D341Med (cell line): Measurements from ENCODE around the gene ACE2.
A peak's percentile ranks its signal among the peaks of the same experiment; 100 is the strongest.

ENCODE experiments used
- DNase-seq: peaks from one replicate; pipeline ENCODE4 v3.0.0; 2012; ENCODE audit warnings: low spot score

The ACE2 gene

DNA sequence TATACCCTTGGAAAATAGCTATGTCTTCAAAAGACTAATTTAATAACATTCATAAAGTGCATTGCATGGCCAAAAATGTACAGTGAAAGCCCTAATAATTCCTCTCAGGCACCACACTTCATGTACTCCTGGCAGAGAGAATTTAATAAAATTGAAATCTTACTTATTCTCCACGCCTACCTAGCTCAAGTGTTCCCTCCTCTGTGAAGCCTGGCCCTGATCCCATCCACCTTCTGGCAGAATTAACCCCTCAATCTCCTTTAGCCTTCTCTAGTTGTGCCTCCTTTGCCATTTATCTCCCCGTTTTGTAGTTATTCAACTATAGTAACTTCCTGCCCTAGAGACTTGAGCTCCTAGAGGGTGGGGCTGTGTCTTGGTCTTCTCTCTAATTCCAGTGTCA, 26.7 kb downstream of the ACE2 start:
- DNase-seq, result no peak

DNA sequence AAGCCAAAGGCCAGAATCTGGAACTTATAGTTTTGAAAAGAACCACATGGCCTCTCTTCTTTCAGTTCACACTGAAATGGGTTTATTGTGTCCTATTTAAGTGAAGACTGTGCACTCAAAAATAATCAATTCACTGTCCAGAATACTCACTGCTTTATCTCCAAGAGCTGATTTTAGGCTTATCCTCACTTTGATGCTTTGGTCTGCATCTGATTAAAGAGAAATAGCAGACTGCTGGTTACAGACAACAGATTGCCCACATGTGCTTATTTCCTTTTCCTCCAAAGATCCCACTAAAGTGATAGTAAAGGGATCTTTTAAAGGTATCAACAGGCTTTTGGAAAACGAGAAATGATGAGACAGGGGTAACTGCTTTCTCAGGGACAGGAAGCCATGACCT, 30.6 kb downstream of the ACE2 start:
- DNase-seq, result no peak

DNA sequence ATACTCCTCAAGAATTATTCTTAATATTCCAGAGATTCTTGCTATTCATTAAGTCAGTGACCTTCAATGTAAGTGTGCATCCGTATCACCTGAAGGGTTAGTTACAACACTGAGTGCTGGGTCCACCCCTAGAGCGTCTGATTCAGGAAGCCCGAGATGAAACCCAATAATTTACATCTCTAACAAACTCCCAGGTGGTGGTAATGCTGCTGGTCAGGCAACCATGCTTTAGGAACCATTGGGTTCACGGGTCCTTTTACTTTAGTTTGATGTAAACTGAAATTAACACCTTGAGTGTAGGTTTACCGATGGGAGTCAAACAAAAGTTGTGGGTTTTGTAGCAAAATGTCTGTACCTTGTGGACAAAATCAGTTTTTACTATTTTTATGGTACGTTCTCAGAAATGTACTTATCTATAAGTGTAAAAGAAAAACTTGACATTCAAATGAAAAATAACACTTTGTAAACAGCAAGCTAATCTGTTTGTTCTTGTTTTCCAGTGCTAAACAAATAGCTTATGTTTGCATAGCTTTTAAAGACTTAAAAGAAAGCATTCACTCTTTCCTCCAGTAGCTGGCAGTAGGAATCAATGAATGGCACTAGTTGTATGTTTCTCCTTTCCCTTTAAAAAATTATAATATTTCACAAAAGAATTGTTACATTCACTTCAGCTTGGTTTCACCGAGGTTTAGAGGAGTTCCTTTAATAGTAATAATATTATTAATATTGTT, 32.7 kb downstream of the ACE2 start:
- DNase-seq, result no peak

DNA sequence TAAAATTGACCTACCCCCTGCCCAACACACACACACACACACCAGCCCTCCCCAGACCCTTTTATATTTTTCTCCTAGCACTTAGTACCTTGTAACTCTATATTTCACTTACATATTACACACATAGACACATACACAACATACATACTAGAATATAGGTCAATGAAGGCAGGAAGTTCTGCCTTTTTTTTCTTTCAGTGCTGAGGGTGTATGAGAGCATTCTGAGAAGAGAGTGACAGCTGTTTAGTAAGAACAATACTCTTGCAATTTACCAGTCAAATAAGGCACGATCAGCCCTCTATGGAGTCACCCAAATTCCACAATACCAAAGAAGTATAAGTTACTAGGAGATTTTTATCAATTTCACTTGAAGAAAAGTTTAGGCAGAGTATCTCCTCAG, 33.5 kb downstream of the ACE2 start:
- DNase-seq, result no peak

DNA sequence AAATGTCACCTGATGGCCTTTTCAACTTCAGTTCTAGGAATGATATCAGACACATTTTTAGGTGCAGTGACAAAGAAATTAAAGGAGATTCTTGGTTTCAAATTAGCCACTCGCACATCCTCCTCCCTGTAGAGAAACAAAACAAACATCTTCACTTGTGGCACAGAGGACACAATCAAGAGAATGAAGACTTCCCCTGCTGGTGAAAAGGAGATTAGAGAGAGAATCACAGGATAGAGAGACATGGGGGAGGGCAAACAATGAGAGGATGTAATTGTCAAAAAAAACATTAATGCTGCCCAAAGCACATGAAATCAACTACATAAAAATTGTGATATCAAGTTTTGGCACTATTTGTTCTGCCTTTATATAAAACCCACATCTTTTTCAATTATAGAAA, 34.5 kb downstream of the ACE2 start:
- DNase-seq, result no peak

DNA sequence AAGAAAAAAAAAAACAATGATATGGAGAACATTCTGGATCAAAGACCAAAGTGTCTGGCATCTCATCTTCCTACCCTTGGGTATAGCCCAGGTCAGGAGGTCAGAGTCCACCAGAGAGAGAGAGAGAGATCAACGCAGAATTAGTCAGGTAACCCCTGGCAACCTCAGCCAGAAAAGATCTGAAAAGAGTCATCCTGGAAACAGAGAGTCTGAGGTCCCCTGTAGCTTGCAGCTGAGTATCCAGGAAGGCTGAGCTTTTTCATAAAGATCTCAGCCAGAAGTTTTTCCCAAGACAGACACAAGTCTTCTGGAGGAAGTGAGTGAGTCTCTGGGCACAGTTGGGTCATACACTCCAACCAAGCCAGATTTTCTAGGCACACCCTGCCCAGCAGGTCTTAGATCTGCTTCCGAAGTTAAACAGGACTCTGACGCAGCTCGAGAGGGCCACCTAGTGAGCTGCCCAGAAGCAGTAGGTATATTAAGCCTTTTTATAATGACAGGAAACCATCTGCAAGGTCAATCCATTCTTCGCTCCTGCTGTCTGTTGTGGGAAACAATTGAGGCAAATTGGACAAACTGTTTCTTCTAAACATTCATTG, 35.7 kb downstream of the ACE2 start:
- DNase-seq, result peak; percentile 53

DNA sequence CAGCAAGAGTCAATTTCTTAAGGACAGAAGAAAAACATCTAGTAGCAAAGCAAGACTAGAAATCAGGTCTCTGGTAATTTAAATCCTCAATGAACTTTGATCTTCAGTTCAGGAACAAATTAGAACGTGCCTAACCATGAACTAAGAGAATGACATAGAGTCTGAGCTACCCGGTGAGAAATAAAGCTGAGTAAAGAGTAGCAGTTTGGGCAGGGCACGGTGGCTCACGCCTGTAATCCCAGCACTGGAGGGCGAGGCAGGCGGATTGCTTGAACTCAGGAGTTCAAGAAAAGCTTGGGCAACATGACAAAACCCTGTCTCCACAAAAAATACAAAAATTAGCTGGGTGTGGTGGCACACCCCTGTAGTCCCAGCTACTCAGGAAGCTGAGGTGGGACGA, 37.7 kb downstream of the ACE2 start:
- no peak for DNase-seq

DNA sequence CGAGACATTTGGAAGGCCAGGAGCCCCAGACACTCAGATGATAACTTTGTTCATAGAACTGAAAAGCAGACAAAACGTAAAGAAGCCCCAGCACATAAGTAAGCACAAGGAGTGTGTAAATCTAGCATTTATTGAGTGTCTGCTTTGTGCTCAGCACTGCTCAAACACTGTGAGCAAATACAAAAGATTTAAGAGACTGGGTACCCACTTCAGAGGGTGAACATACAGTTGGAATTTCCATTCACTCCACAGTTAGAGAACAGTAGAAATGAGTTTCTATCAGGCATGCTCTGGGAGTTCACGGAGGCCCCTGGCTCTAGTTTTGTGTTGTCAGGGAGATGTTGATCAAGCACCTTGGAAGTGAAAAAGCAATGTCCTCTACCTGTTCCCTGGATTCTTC, 39.8 kb downstream of the ACE2 start:
- no peak for DNase-seq

DNA sequence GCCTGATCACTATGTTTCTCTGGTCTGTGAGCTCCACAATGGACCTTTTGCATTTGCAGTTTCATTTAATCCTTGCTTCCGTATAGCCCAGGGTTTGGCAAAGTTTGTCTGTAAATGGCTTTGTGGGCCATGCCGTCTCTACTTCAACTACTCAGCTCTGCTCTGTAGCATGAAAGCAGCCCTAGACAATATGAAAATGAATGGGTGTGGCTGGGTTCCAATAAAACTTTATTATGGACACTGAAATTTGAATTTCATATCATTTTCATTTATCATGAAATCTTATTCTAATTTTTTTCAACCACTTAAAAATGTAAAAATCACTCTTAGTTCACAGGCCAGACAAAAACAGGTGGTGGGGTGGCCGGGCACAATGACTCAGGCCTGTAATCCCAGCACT, 41.5 kb downstream of the ACE2 start:
- no peak for DNase-seq

DNA sequence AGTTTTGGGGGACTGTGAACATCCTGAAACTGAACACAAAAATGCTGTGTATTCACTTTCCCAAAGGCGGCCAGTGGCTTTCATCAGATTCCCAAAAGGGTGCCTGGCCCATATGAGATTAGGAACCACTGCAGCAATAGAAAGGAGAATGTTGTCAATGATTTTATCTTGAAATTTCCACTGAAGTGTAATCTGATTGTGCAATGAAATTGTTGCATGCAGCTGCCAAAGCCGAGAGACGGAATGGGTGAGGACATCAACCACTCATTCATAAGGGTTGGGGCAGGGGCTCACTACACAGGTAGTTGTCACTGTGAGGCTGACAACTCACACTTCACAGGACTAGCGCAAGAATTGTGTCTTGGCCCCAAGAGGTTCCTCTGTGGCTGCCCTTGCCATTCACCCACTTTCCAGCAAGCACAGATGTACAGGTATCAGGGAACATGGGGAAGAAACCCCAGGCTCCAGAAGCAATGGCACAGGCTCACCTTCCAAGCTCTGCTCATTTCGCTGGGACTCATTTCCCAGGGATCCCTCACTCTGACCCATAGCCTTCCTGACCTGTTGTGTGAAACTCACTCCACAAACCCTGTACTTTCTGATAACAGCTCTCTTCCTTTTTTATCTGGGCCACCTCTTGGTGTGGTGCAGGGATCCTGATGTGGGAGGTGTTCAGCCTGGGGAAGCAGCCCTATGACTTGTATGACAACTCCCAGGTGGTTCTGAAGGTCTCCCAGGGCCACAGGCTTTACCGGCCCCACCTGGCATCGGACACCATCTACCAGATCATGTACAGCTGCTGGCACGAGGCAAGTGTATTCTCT, 51.4 kb downstream of the ACE2 start:
- no peak for DNase-seq

DNA sequence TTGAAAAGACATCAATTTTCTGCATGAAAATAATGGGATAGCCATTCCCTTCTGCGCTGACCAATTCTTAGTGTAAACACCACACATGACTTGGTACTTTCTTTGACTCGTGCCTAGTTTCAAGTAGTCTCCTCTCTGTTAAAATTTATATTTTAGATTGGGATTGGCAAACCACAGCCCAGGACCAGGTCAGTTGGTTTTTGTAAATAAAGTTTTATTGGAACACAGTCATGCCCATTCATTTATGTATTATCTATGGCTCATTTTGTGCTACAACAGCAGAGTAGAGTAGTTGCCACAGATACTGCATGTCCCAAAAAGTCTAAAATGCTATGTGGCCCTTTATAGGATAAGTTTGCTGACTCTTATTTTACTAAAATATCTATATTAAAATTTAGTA, 53.4 kb downstream of the ACE2 start:
- no peak for DNase-seq

DNA sequence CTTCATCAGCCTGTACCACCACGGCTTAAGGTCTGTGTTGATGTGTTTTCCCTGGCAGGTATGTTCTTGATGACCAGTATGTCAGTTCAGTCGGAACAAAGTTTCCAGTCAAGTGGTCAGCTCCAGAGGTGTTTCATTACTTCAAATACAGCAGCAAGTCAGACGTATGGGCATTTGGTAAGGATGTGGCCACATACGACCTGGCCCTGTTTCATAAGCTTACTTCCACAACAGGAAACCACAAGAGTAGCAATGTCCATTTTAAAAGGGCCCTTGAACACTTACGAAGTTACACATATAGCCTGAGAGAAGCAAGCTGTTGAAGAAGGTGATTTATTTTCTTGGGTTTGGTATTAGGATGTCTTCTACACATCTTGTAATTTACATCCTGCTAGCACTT, 54.0 kb downstream of the ACE2 start:
- no peak for DNase-seq

DNA sequence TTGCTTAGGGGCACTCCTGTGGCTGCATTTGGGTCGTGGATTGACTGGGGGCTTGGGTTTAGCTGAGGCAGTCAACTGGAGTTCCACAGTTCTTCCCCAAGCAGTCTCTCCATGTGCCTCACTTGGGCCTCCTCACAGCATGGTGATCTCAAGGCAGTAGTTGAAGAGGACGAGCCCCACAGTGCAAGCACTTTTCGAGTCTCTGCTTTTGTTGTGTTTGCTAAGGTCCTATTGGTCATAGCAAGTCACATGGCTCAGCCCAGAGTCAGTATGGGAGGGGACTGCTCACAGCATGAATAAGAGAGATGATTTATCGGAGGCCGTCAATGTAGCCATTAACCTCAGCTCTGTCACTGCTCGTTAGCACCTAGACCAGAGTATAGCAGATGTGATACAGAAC, 70.4 kb downstream of the ACE2 start:
- DNase-seq, result no peak

DNA sequence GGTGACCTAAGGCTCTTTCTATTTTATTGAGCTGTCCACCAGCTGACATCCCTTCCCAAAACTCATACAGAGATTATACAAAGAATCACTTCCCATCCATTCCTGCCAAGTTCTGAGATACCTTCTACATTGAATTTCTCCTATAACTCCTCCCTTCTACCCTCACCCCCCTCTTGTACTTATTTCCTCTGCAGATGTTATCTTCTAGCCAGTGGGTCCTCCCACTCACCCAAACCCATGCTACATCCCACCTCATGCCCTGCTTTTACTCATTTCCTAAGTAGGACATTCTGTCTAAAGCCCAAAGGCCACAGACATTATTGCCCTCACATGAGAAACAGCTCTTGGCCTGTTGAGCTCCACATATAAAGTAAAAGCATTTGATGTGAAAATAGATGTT, 71.6 kb downstream of the ACE2 start:
- no peak for DNase-seq

DNA sequence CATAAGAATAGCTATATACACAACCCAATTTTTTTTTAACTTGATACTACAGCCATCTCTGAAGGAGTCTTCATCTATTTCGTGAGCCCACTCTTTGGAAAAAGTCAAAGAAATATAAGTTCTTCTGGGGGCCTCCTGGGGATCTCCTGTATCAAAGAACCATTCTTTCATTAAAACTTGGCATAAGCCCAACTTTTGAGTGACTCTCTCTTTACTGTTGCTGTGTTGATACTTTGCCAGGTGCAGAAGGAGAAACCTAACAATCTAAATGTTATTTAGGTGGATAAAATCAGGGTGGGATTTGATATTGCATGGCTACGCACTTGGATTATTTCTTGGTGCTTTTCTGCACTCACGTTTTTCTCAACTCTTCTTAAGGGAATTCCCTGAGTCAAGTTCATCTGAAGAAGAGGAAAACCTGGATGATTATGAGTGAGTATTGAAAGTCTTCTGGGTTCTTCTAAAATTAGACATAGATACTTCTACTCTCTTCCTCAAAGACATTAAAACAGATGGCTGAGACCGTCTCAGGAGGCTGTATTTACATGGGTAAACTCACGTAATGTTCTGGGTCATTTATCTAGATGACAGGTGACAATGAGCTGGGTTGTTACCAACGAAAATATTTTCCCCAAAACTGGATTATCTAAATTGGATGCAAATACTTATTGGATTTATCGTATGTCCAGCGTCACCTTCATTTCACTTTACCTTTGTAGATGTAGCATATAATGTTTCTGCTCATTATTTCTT, 74.9 kb downstream of the ACE2 start:
- DNase-seq, result no peak

DNA sequence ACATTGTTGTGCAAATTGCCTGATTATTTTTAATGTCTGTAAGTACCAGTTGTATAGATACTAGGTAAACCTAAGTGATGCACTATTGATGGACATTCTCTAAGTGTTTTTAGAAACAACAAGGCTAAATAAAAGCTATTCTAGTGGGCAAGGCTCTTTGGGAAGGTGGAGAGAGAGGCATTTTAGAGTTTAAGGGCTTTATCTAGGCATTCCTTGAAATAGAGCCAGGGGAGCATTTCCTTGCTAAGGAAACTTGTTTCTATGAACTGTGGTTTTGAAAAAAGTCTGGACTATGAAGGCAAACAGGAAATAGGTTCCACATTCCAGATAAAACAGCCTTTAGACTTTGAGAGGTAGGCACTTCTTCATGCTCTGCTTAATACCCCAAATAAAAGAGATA, 76.3 kb downstream of the ACE2 start:
- DNase-seq, result no peak

DNA sequence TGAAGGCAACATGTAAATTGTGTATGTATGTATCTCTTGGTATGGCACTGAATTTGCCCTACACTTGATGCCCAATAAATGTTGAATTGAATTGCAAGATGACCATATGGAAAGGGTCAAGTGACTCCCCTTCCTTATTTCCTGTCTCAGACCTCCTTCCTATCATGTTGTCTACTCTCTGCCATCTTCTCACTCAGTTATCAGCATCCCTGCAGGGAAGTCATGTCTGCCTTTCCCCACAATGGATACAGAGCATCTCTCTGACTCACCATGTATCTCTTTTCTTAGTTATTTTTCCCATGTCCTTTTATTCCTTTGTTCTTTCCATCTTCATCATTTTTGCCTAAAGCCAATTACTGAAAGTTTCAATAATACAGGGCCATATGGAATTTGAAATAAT, 77.7 kb downstream of the ACE2 start:
- DNase-seq, result no peak

DNA sequence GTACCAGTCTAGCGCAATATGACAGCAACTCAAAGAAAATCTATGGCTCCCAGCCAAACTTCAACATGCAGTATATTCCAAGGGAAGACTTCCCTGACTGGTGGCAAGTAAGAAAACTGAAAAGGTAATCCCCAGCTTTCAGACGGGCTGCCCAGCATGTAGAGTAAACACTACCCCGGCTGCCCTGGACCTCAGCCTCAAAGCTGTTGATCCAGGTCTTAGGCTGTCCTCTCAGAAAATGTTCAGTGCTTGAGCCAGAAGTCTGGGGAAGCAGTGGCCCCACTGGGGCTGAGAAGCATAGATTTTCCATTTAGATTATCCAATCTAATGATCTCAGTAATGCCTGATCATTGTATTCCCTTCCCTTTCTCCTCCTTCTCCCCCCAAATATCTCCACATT, 78.3 kb downstream of the ACE2 start:
- DNase-seq, result no peak

DNA sequence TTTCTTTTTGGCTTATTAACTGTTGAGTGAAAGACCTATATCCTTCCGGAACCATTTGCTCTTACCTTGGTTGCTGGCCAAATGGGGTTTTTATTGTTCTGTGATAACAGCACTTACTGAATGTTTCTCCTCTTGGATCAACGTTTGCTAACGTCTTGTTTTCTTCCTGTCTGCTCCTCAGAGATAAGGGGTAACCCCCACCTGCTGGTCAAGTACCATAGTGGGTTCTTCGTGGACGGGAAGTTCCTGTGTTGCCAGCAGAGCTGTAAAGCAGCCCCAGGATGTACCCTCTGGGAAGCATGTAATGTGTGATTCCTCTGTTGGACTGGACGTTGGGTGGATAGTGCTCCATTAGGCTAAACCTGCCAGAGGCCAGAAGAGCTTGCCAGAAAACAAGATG, 84.8 kb downstream of the ACE2 start:
- DNase-seq, result no peak

DNA sequence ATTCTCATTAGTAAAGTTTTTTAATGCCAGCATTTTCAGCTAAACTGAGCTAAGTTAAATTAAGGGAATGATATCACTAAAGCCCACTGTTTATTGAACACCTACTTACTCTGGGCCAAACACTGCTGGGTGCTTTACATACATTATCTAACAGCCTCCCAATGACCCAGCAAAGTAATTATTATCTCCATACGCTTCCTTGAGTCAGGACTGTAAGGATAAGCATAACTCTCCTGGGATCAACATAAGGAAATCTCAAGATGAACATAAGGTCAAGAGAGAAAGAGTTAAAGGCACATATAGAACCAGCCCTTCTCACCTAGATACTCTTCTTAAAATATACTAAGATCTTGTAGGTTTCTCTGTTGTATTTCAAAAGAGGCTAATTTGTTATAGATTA, 86.5 kb downstream of the ACE2 start:
- no peak for DNase-seq

DNA sequence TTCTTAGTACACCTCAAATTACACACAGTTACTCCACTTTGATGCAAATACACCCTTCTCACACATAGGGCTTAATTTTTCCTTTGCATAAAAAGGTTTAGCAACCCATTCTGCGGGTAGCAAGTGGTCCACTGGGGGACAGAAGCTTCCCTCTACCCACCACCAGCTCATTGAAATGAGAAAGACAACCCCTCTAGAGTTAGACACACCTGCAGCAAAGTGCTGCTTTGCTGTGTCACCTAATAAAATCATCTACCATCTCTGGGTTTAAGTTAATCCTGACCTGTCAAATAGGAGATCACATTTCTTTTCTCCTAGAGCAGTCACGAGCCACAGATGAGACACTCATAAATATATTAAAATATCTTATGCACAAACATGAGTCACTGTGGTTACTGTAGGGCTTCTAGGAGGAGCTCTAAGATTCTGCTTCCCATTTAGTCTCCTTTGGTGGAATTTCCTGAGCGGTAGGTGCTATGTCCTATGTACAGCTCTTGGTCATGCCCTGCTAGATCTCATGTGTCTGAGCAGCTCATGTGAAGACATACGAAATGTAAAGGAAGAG, 88.3 kb downstream of the ACE2 start:
- no peak for DNase-seq

DNA sequence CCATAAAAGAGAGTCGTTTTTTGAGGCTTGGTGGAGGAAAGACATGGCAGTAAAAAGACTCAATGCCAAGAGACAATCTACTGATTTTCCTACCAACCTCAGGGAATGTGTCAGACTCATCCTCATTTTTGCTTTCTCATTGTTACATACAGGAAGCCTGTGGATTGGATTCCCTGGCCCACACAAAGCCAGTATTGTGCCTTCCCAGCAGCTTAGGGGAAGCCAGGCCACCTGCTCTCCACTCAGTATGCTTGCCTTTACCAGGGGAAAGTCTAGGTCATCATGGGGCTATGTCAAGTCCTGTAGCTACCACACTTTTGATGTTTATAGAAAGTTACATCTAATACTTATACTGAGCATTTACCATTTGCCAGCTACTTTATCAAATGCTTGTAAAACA, 89.2 kb downstream of the ACE2 start:
- DNase-seq, result no peak
